ENCODE results near the gene XRCC5. TPM values are rescaled to one million over a fixed set of nuclear protein-coding genes. Genes with fewer than 3 reads are reported as not detected.

Gene XRCC5
- total and polyA plus RNA-seq, 3 donors from 2014 or later, result 132 to 145 (median 133) TPM

GRCh38 chr2:216201692-216202306 is 92.7 kb downstream of the XRCC5 start:
- Histone ChIP-seq H3K4me3 (no peak overlapping the region), H3K36me3 (ENCODE audit: low read depth, missing control alignments) (no peaks in the 10 kb centered on the region), H3K9me3 (no peaks in the 10 kb centered on the region), H3K27ac (no peak overlapping the region), H3K27me3 (no peaks in the 10 kb centered on the region), H3K4me1 (no peaks in the 10 kb centered on the region)
- TF ChIP-seq CTCF (IDR thresholded peaks at IDR 0.05) (no peak), POLR2A (IDR thresholded peaks at IDR 0.05) (no peak)
- intact Hi-C loops (cut with DNase I; ENCODE audit: low total_unique reads), result no loop called here
- WGBS, 2 donors, result 72 to 76% methylated on average over 3 of the region's 3 CpGs
- no peak for DNase-seq

- H3K36me3 ChIP-seq (ENCODE audit: low read depth, missing control alignments), result no peaks in the 10 kb centered on the region
- H3K4me1 ChIP-seq, result no peaks in the 10 kb centered on the region
- intact Hi-C loops (cut with DNase I; ENCODE audit: low total_unique reads), result no loop called here
- H3K27ac ChIP-seq, result no peak overlapping the region
- WGBS, 2 donors, result 85 to 89% methylated on average over 3 of the region's 3 CpGs
- H3K27me3 ChIP-seq, result no peaks in the 10 kb centered on the region
- TF ChIP-seq CTCF (IDR thresholded peaks at IDR 0.05) (no peak), POLR2A (IDR thresholded peaks at IDR 0.05) (no peak)
- DNase-seq, result no peak
- H3K9me3 ChIP-seq, result no peaks in the 10 kb centered on the region
- no peak overlapping the region for H3K4me3 ChIP-seq
Observed at GRCh38 chr2:216202626-216203250, 93.6 kb downstream of the XRCC5 start.

GRCh38 chr2:216205486-216205885 is 96.3 kb downstream of the XRCC5 start:
- H3K4me3 ChIP-seq, result no peak overlapping the region
- H3K9me3 ChIP-seq, result no peaks in the 10 kb centered on the region
- TF ChIP-seq POLR2A (IDR thresholded peaks at IDR 0.05) (no peak), CTCF (IDR thresholded peaks at IDR 0.05) (no peak)
- intact Hi-C loops (cut with DNase I; ENCODE audit: low total_unique reads), result no loop called here
- no peak for DNase-seq
- H3K4me1 ChIP-seq, result no peaks in the 10 kb centered on the region
- WGBS, 2 donors, result 94 to 95% methylated on average over 1 of the region's 1 CpG
- H3K36me3 ChIP-seq (ENCODE audit: low read depth, missing control alignments), result no peaks in the 10 kb centered on the region
- H3K27ac ChIP-seq, result no peak overlapping the region
- no peaks in the 10 kb centered on the region for H3K27me3 ChIP-seq

- TF ChIP-seq CTCF (IDR thresholded peaks at IDR 0.05), result no peak
- TF ChIP-seq POLR2A (IDR thresholded peaks at IDR 0.05), result no peak
- no peak overlapping the region for H3K27ac ChIP-seq
- no peaks in the 10 kb centered on the region for H3K9me3 ChIP-seq
- H3K36me3 ChIP-seq (ENCODE audit: low read depth, missing control alignments), result no peaks in the 10 kb centered on the region
- no peaks in the 10 kb centered on the region for H3K4me1 ChIP-seq
- intact Hi-C loops (cut with DNase I; ENCODE audit: low total_unique reads), result no loop called here
- no peak for DNase-seq
- no peaks in the 10 kb centered on the region for H3K27me3 ChIP-seq
- WGBS, 2 donors, result 89 to 91% methylated on average over 2 of the region's 2 CpGs
- H3K4me3 ChIP-seq, result no peak overlapping the region
Observed at GRCh38 chr2:216206041-216206703, 97.0 kb downstream of the XRCC5 start.

Measured in testis (tissue), 3 donors.